Measurements from ENCODE around the gene ANXA4. TPM values are rescaled to one million over a fixed set of nuclear protein-coding genes. Genes with fewer than 3 reads are reported as not detected.
"Not testable (repeated sequence)": the region's sequence is repeated elsewhere in the genome, so short reads cannot be mapped to it uniquely, and the experiment has no call there.

The ANXA4 gene
- polyA plus RNA-seq, 1 experiment: 133 TPM

DNA sequence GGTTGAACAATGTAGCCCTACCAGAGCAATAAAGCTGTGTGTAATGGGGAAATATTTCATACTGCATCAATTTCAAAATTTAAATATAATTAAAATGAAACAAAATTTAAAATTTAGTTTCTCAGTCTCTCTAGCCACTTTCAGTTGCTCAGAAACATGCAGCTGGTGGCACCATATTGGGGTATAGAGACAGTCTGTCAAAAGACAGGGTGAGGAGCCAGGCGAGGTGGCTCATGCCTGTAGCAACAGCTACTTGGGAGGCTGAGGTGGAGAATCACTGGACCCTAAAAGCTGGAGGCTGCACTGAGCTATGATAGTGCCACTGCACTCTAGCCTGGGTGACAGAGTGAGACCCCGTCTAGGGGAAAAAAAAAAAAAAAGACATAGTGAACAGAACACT is 20.1 kb downstream of the ANXA4 start:
- DNase-seq (ENCODE audit: low read depth): no peak
- H3K36me3 ChIP-seq (ENCODE audit: control insufficient read depth, insufficient read depth, low read length): peaks cover 2% of the 10 kb centered on the region; the same call in 1 of the 2 replicates
- H3K4me3 ChIP-seq (ENCODE audit: low read depth, low read length): no peak overlapping the region
- H3K27me3 ChIP-seq (ENCODE audit: control insufficient read depth, insufficient read depth, low read length): no peaks in the 10 kb centered on the region
- CTCF ChIA-PET: interaction anchor here (1.3 to 2.1 kb wide), 5 partner anchors 11 to 54 kb away, joined by 3 to 4 read pairs (median 4); no protein-coding TSS in a partner anchor
- TF ChIP-seq, protein P1, sequence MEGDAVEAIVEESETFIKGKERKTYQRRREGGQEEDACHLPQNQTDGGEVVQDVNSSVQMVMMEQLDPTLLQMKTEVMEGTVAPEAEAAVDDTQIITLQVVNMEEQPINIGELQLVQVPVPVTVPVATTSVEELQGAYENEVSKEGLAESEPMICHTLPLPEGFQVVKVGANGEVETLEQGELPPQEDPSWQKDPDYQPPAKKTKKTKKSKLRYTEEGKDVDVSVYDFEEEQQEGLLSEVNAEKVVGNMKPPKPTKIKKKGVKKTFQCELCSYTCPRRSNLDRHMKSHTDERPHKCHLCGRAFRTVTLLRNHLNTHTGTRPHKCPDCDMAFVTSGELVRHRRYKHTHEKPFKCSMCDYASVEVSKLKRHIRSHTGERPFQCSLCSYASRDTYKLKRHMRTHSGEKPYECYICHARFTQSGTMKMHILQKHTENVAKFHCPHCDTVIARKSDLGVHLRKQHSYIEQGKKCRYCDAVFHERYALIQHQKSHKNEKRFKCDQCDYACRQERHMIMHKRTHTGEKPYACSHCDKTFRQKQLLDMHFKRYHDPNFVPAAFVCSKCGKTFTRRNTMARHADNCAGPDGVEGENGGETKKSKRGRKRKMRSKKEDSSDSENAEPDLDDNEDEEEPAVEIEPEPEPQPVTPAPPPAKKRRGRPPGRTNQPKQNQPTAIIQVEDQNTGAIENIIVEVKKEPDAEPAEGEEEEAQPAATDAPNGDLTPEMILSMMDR (IDR thresholded peaks at IDR 0.05; ENCODE audit: insufficient read depth, low read depth, low read length): no peak
- POLR2A ChIA-PET: interaction anchor here (0.6 kb wide), 1 partner anchor 29 kb away, joined by 7 read pairs; no protein-coding TSS in a partner anchor

DNA sequence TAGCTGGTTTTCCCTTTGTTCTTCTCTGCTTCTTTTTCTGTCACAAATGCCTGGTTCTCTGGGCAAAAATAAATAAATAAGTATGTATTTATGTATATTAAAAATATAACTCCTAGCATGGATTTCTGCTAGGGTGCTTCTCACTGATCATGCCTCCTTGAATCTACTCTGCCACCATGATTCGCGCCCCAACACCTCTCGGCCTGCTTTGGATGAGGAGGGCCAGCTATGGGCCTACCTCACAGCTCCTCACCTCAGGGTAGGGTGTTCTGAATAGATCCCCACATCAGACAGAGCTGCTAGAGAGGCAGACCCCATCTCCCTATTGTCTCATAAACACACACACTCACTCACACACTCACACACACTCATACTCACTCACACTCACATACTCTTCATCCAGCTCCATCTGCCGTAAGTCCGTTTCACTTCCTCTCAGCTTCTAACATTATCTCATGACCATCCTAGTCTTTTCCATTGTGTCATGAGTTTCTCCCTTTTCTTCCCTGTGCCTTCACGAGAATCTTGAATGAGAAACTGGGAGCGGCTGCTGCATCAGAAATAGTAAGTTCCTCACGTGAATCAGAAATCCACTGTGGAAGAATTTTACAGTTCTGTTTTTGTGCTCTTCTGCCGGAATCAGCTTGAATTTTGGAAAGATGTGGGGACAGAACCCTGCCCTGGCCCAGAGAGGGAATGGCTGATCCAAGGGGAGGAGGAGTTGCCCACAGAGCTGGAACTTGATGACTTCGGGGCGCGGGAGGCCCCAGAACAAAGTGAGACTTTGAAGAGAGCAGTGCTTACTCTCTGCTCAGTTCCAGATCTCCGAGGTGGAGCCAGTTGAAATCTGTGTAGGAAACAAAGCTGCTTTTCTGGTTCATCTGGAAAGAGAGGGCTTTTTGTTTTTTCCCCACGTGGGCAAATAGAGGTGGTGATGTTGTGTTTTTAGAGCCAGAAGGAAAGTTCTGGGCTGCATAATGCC is 20.9 kb downstream of the ANXA4 start:
- no peak overlapping the region for H3K4me3 ChIP-seq (ENCODE audit: low read depth, low read length)
- DNase-seq (ENCODE audit: low read depth): no peak
- TF ChIP-seq, protein P1 (IDR thresholded peaks at IDR 0.05; ENCODE audit: insufficient read depth, low read depth, low read length): no peak
- POLR2A ChIA-PET: no interaction called here
- CTCF ChIA-PET: interaction anchor here (0.7 to 2.1 kb wide), 7 partner anchors 12 to 54 kb away, joined by 3 to 7 read pairs (median 4); no protein-coding TSS in a partner anchor
- H3K36me3 ChIP-seq (ENCODE audit: control insufficient read depth, insufficient read depth, low read length): peaks cover 2% of the 10 kb centered on the region; the same call in 1 of the 2 replicates
- H3K27me3 ChIP-seq (ENCODE audit: control insufficient read depth, insufficient read depth, low read length): no peaks in the 10 kb centered on the region

DNA sequence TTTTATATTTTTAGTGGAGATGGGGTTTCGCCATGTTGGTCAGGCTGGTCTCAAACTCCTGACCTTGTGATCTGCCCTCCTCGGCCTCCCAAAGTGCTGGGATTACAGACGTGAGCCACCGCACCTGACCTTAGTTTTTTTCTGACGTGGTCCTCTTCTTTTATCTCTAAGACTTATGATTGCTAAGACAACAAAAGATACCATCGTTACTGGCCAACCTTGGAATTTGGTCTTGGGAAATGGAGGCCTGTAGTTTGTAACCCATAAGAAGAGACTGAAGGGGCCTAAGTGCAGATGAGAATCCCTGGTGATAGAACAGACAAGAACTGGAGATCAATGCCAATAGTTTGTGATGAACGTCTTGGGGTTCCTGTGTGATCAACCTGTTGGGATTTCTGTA is 21.9 kb downstream of the ANXA4 start:
- POLR2A ChIA-PET; H3K36me3 ChIP-seq (ENCODE audit: control insufficient read depth, insufficient read depth, low read length); H3K27me3 ChIP-seq (ENCODE audit: control insufficient read depth, insufficient read depth, low read length); DNase-seq (ENCODE audit: low read depth); H3K4me3 ChIP-seq (ENCODE audit: low read depth, low read length): not testable (repeated sequence)
- CTCF ChIA-PET: interaction anchor here (1.2 kb wide), 1 partner anchor 39 kb away, joined by 7 read pairs; no protein-coding TSS in a partner anchor

DNA sequence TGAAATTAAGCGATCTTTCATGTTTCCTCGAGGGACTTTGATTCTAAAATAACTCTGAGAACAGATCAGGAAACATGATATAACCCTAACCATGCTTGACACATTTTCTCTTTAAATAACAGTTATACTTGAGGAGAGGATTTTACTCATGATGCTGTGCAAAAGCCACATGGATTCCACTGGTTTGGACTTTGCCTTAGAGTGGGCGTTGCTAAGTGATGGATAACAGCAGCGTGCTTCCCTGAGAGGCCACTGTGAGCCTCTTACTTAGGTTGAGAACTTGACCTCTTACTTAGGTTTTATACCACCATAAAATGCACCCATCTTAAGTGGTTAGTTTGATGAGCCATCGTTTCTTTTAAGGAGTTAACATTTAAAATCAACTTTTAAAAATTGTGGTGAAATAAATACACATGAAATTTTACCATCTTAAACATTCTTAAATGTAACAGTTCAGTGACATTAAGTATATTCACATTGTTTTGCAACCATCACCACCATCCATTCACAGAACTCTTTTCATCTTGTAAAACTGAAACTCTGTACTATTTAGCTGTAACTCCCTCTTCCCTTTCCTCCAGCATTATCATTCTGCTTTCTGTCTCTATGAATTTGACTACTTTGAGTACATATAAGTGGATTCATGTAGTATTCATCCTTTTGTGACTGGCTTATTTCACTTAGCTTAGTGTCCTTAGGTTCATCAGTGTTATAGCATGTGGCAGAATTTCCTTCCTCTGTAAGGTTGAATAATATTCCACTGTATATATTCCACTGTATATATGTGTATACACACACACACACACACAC is 22.6 kb downstream of the ANXA4 start:
- Histone ChIP-seq H3K4me3 (ENCODE audit: low read depth, low read length) (no peak overlapping the region), H3K27me3 (ENCODE audit: control insufficient read depth, insufficient read depth, low read length) (no peaks in the 10 kb centered on the region), H3K36me3 (ENCODE audit: control insufficient read depth, insufficient read depth, low read length) (no peaks in the 10 kb centered on the region; the same call in 1 of the 2 replicates)
- CTCF ChIA-PET: interaction anchor here (1.0 kb wide), 1 partner anchor 48 kb away, joined by 3 read pairs; no protein-coding TSS in a partner anchor
- TF ChIP-seq, protein P1 (IDR thresholded peaks at IDR 0.05; ENCODE audit: insufficient read depth, low read depth, low read length): no peak
- DNase-seq (ENCODE audit: low read depth): no peak
- POLR2A ChIA-PET: no interaction called here

DNA sequence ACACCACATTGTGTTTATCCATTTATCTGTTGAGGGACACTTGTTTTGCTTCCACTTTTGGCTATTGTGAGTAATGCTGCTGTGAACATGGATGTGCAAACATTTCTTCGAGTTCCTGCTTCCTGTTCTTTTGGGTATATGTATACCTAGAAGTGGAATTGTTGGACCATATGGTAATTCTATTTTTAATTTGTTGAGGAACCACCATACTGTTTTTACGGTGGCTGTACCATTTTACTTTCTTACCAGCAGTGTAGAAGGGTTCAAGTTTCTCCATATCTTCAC is 23.1 kb downstream of the ANXA4 start:
- ChIA-PET CTCF (interaction anchor here (1.0 kb wide), 1 partner anchor 48 kb away, joined by 3 read pairs; no protein-coding TSS in a partner anchor), POLR2A (no interaction called here)
- no peaks in the 10 kb centered on the region; the same call in 1 of the 2 replicates for H3K36me3 ChIP-seq (ENCODE audit: control insufficient read depth, insufficient read depth, low read length)

More for the DNA sequence above, 23.1 kb downstream of the ANXA4 start:
- Histone ChIP-seq H3K27me3 (ENCODE audit: control insufficient read depth, insufficient read depth, low read length) (no peaks in the 10 kb centered on the region), H3K4me3 (ENCODE audit: low read depth, low read length) (no peak overlapping the region)
- DNase-seq (ENCODE audit: low read depth): no peak
- TF ChIP-seq, protein P1 (IDR thresholded peaks at IDR 0.05; ENCODE audit: insufficient read depth, low read depth, low read length): no peak
